PFSK-1 (cell line): ENCODE results near the gene IQCM.

Experiments used
- FOXP2 ChIP-seq: optimal IDR thresholded peaks from 2 replicates; pipeline ENCODE3; 2011; ENCODE audit warnings: borderline replicate concordance, control low read depth, inconsistent platforms; ENCODE audit not compliant: insufficient read depth; ENCODE audit errors: extremely low read length, extremely low read depth
- POLR2AphosphoS5 ChIP-seq: IDR thresholded peaks from 2 replicates; pipeline ENCODE4 v1.6.1; 2012; ENCODE audit warnings: low read depth, mild to moderate bottlenecking, control low read depth, low read length, moderate library complexity
- REST ChIP-seq, 2 experiments: IDR thresholded peaks; 2 replicates each; pipeline versions ENCODE4 v1.6.1 to v1.8.0; 2011 to 2012; ENCODE audit warnings: low read depth in 2 of 2, low read length in 2 of 2, control low read depth in 1 of 2, inconsistent platforms in 1 of 2, mild to moderate bottlenecking in 1 of 2, moderate library complexity in 1 of 2; ENCODE audit not compliant: insufficient read depth in 1 of 2
- SIN3A ChIP-seq: IDR thresholded peaks from 2 replicates; pipeline ENCODE4 v1.6.1; 2012; ENCODE audit warnings: mild to moderate bottlenecking, low read length, moderate library complexity, borderline replicate concordance; ENCODE audit not compliant: insufficient read depth
- TAF1 ChIP-seq: IDR thresholded peaks from 2 replicates; pipeline ENCODE4 v1.6.1; 2012; ENCODE audit warnings: low read length, control low read depth, borderline replicate concordance; ENCODE audit not compliant: insufficient read depth

GRCh38 chr4:149549911-149550310, 265.7 kb downstream of the IQCM start:
- TF ChIP-seq REST (IDR thresholded peaks at IDR 0.05; ENCODE audit: insufficient read depth in 1 of 2, low read depth in 2 of 2, low read length in 2 of 2) = no peak
- no peak for TF ChIP-seq FOXP2
- no peak for TF ChIP-seq TAF1
- TF ChIP-seq POLR2AphosphoS5 = no peak
- TF ChIP-seq SIN3A = no peak
